GM12801 (cell line): Measurements from ENCODE around the gene RPL7L1.

ENCODE experiments used
- TF ChIP-seq, protein P1 (sequence below): IDR thresholded peaks from one replicate; pipeline ENCODE4 v1.5.1; 2011; ENCODE audit warnings: control low read depth; ENCODE audit not compliant: insufficient read length; ENCODE audit errors: extremely low read depth

RPL7L1 gene

GRCh38 chr6:42877695-42878094, 1.7 kb upstream of the RPL7L1 start:
- TF ChIP-seq, protein P1, sequence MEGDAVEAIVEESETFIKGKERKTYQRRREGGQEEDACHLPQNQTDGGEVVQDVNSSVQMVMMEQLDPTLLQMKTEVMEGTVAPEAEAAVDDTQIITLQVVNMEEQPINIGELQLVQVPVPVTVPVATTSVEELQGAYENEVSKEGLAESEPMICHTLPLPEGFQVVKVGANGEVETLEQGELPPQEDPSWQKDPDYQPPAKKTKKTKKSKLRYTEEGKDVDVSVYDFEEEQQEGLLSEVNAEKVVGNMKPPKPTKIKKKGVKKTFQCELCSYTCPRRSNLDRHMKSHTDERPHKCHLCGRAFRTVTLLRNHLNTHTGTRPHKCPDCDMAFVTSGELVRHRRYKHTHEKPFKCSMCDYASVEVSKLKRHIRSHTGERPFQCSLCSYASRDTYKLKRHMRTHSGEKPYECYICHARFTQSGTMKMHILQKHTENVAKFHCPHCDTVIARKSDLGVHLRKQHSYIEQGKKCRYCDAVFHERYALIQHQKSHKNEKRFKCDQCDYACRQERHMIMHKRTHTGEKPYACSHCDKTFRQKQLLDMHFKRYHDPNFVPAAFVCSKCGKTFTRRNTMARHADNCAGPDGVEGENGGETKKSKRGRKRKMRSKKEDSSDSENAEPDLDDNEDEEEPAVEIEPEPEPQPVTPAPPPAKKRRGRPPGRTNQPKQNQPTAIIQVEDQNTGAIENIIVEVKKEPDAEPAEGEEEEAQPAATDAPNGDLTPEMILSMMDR: no peak

DNA sequence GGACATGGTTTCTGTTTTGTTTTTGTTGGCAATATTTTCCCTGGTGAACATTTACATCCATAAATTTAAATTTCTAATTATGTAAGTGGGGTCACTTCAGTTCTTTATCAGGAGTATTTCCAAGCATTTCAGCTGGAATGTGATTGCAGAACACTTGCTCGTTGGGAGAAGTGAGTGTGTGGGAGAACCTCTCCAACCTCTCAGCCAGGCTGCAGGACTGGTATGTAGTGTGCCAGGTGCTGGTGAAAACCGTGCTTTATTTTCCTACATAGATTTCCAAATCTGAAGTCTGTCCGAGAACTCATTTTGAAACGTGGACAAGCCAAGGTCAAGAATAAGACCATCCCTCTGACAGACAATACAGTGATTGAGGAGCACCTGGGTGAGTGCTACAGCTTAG, 6.3 kb downstream of the RPL7L1 start:
- TF ChIP-seq, protein P1: no peak

GRCh38 chr6:42889815-42890214, 10.4 kb downstream of the RPL7L1 start:
- TF ChIP-seq, protein P1: no peak

DNA sequence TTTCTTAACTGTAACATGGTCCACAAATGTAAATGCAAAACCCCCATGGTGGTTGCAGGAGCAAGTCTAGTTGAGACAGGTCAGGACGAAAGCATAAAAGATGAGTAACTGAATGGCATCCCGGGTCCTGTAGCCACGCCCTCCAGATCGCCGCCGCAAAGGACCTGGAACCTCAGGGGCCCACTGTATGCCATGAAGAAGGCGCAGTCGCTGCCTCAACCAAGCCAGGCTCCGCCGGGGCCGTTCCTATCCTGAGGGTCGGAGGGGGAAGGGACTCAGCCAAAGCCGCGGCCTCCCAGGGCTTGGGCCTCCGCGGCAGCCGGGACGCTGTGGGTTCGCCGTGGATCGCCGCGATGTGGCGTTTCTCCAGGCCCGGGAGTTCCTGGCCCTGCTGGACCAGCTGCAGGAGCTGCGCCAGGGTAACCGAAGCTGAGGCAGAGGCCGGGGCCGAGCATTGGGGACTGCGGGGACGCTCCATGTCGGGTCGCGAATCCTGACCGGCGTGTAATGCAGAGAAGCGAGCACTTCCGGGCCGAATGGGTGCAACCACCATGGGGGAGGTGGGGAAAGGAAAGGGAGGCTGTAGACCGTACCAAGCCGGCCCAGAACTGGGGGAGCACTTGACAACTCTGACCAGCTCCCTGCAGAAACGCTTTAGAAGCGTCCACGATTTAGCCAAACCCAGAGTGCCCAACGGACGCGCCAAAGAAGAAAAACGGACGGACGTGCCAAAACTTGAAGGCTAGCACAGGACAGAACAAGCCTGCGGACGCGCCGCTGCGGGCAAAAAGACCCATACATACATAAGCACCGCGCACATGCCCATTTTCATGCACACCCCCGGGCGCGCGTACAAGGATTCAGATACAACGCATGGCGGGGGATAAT, 11.1 kb downstream of the RPL7L1 start:
- TF ChIP-seq, protein P1: no peak

- TF ChIP-seq, protein P1: no peak
Measured at GRCh38 chr6:42891199-42891722, 11.8 kb downstream of the RPL7L1 start.

DNA sequence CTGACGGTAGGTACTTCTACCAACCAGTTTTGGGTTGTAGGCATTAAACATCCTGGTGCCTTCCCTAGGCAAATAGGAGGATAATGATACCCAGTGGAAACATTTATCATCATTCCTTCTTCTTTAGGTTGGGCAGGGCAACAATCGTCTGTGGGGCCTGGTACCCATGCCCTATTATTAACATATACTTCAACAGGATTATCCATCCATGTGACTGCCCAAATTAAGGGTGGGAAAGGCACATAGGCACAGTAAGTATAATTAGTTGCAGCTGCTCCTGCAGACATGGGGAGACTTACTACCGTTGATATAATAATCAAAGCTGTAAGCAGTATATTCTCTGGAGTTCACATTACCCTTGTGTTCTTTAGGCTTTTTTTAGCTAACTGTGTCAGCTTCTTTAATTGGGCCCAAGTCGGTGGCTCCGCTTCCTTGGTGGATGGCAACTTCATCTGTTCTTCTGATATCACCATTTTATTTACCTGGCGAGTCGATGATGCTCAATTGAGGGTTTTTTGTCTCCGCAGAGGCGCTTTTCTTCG, 16.8 kb downstream of the RPL7L1 start:
- TF ChIP-seq, protein P1: no peak

GRCh38 chr6:42898891-42899361, 19.5 kb downstream of the RPL7L1 start:
- TF ChIP-seq, protein P1: no peak
